HG03175 (cell line): ENCODE results near the gene BEND7.

Source experiments
- ATAC-seq: cut with Tn5 transposase; IDR thresholded peaks from one replicate; pipeline ENCODE4 v1.9.1; 2021; ENCODE audit warnings: mild to moderate bottlenecking, moderate library complexity; ENCODE audit not compliant: unreplicated experiment

The BEND7 gene

GRCh38 chr10:13485623-13486022, 43.2 kb downstream of the BEND7 start:
- no peak for ATAC-seq

- no peak for ATAC-seq
Observed at GRCh38 chr10:13483951-13484350, 44.9 kb downstream of the BEND7 start.

DNA sequence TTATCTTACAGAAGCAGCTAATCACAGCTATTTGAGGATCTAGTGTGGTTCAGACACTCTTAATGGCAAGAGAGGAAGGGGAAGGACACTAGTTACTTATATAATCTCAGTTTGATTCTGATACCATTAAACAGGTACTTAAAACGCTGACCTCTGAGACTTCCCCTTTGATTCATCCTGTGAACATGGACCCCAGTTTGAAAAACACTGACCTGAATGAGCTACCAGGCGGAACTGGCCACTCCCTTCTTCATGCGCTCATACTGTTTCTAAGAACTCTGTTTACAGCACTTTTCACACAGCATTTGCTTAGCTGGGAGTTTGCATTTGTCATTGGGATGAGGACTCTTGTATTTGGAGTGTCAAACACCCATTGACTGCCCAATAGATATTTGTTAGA, 45.7 kb downstream of the BEND7 start:
- ATAC-seq = peak; percentile 70

- no peak for ATAC-seq
Observed at GRCh38 chr10:13481690-13482089, 47.1 kb downstream of the BEND7 start.

GRCh38 chr10:13475124-13475523, 53.7 kb downstream of the BEND7 start:
- no peak for ATAC-seq

DNA sequence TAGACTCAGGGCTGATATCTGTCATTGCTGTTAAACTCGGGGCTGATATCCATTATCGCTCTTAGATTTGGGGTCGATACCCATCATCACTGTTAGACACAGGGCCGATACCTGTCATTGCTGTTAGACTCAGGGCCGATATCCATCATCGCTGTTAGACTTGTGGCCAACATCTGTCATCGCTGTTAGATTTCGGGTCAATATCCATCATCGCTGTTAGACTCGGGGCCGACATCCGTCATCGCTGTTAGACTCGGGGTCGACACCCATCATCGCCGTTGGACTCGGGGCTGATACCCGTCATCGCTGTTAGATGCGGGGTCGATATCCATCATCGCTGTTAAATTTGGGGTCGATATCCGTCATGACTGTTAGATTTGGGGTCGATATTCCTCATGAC, 54.8 kb downstream of the BEND7 start:
- ATAC-seq = no peak

DNA sequence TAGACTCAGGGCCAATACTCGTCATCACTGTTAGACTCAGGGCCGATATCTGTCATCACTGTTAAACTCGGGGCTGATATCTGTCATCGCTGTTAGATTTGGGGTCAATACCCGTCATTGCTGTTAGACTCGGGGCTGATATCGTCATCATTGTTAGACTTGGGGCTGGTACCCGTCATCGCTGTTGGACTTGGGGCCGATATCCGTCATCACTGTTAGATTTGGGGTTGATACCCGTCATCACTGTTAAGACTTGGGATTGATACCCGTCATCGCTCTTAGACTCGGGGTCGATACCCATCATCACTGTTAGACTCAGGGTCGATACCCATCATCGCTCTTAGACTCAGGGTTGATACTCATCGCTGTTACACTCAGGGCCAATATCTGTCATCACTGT, 56.5 kb downstream of the BEND7 start:
- no peak for ATAC-seq

- ATAC-seq = no peak
Observed at GRCh38 chr10:13470270-13470669, 58.5 kb downstream of the BEND7 start.

DNA sequence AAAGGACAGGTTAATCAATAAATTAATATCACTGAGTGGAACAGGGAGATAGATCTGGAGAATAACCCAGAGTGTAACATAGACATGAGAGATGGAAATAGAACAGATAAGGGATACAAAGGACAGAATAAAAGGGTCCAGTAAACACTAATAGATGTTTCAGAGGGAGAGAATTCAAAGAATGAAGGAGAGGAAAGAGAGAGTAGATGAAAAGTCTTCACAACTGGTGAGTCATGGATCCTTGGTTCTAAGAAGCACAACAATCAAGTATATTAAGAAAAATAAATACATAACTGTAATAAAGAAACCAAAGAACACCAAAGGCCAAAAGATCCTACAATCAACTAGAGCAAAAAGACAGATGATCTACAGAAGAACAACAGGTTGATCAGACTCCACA, 66.3 kb downstream of the BEND7 start:
- ATAC-seq = no peak

DNA sequence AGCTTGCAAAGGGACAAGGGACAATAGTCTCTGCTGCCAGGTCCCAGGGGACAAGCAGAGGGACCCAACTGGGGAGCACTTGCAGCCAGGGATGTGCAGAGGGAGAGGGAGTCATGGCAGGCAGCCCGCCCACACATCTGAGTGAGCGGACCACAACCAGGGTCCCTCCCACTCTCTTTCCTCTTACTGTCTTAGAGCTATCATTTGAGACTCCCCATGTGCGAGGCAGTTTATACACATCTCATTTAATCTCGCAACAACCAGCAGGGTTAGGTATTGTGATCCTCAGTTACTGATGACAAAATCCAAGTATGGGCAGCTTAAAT, 70.2 kb downstream of the BEND7 start:
- ATAC-seq = no peak

GRCh38 chr10:13457958-13458686, 70.7 kb downstream of the BEND7 start:
- no peak for ATAC-seq

DNA sequence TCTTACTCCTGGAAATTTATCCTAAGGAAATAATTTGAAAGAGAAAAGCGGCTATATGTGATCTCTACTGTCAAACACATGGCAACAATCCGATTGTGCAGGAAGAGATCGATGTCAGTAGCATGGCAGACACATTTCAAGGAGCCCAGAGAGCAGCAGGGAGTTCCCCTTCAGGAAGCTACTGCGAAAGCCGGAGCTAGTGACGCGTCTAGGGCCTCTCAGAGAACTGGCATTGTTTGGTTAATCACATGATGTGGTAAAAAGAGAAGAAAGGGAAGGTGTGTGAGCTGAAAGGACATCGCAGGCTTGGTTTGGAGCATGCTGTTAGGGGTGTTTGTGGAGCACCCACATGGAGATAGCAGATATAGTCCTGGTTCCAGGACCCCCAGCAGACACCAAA, 74.9 kb downstream of the BEND7 start:
- no peak for ATAC-seq

GRCh38 chr10:13450069-13450468, 78.7 kb downstream of the BEND7 start:
- no peak for ATAC-seq

DNA sequence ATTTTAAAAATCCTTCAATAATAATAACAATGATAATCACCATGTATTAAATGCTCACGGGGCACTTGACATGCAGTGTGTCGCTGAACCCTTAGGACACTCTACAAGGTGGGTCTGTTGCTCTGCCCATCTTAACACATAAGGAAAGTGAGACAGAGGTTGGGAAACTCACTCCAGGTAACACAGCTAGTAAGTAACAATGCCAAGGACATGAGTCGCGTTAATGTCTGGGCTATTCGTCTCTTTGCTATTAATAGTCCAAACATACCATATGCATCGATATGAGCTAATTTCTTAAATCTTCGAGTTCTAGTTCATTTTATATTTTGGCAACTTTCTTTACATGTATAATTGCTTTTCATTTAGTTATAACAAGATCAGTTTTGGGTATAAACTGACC, 79.5 kb downstream of the BEND7 start:
- ATAC-seq = no peak

- no peak for ATAC-seq
Observed at GRCh38 chr10:13448216-13448615, 80.6 kb downstream of the BEND7 start.

GRCh38 chr10:13445656-13446400, 83.0 kb downstream of the BEND7 start:
- no peak for ATAC-seq

DNA sequence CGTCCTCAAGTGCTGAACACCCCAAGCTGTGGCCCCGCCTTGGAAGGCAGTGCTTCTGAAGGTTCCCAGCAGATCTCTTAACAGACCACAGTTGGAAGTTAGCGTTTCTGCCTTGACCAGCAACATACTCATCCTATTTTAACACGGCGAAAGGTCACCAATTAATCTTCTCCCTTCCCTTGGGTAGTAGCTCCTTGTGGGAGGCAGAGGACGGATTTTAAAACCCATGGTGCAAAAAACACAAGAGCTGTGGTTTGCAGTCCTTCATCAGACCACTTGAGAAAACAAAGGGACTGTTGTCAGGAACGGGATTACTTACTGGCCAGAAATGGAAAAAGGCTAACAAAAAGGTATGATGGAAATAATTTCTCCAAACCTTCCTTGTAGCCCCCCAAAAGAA, 87.3 kb downstream of the BEND7 start:
- no peak for ATAC-seq

GRCh38 chr10:13440185-13441061, 88.4 kb downstream of the BEND7 start:
- ATAC-seq = peak; percentile 75

- ATAC-seq = no peak
Observed at GRCh38 chr10:13439313-13440184, 89.3 kb downstream of the BEND7 start.

- no peak for ATAC-seq
Observed at GRCh38 chr10:13437026-13437555, 91.7 kb downstream of the BEND7 start.
